Endothelial cell of umbilical vein (primary cell): ENCODE results near the gene TNRC6A. TPM values are rescaled to one million over a fixed set of nuclear protein-coding genes. Genes with fewer than 3 reads are reported as not detected.

ENCODE experiments used
- BruUV-seq: library from RNA; stranded (reverse); fragments of 400-500 nt; replicated peaks from 2 replicates; lab custom pipeline; 2021; lab: Mats Ljungman, UMichigan
- CTCF ChIA-PET: fragments of 300-600, 350-600 bp; sonication (Branson Sonifier 250); formaldehyde crosslinking; loops from one replicate; lab custom pipeline; 2021; ENCODE audit warnings: antibody characterized with exemption, inconsistent platforms; lab: Charles Lee
- POLR2A ChIA-PET: fragments of 300-600, 350-600 bp; sonication (Branson Sonifier 250); formaldehyde crosslinking; loops from one replicate; lab custom pipeline; 2021; ENCODE audit warnings: antibody characterized with exemption, inconsistent platforms; lab: Charles Lee
- DNase-seq: peaks from one replicate; pipeline ENCODE4 v3.0.0-alpha.2; 2011; ENCODE audit warnings: low read depth, low spot score
- FAIRE-seq: peaks from 2 replicates; lab custom pipeline; 2011; peaks lifted over from hg19 to GRCh38; lab: Jason Lieb, UNC
- H2AFZ ChIP-seq: 2 replicates; pipeline ENCODE4 v1.6.0; 2012; ENCODE audit warnings: low read depth, low read length, control low read depth, inconsistent platforms
- H3K27ac ChIP-seq: 2 replicates; pipeline ENCODE4 v1.5.1; 2011; ENCODE audit warnings: low read depth, mild to moderate bottlenecking, control low read depth, low read length, moderate library complexity; ENCODE audit not compliant: insufficient read depth
- H3K27me3 ChIP-seq, 2 experiments: 2 replicates each; pipeline versions ENCODE4 v1.6.0 to v1.6.1; 2011; ENCODE audit warnings: low read length in 2 of 2, mixed read lengths in 1 of 2; ENCODE audit not compliant: control insufficient read depth in 2 of 2, insufficient read depth in 2 of 2
- H3K36me3 ChIP-seq, 2 experiments: 2 replicates in 1 of 2; 3 replicates in 1 of 2; pipeline ENCODE4 v1.5.1; 2011; ENCODE audit warnings: low read length in 2 of 2, mild to moderate bottlenecking in 1 of 2, moderate library complexity in 1 of 2; ENCODE audit not compliant: control insufficient read depth in 2 of 2, insufficient read depth in 2 of 2; ENCODE audit errors: extremely low read depth in 1 of 2
- H3K4me1 ChIP-seq: 3 replicates; pipeline ENCODE4 v1.5.1; 2011; ENCODE audit warnings: mild to moderate bottlenecking, low read length; ENCODE audit not compliant: control insufficient read depth, insufficient read depth; ENCODE audit errors: extremely low read depth
- H3K4me2 ChIP-seq: 2 replicates; pipeline ENCODE4 v1.6.1; 2011; ENCODE audit warnings: low read length, control low read depth, mixed read lengths; ENCODE audit not compliant: insufficient read depth
- H3K4me3 ChIP-seq, 3 experiments: fragments of 200-600 bp in 1 of 3; sonication (generic), shearing (Covaris generic) in 1 of 3; replicated peaks in 1 of 3; 2 replicates each; pipeline ENCODE4 v1.5.1; 2011 to 2016; ENCODE audit warnings: control low read depth in 3 of 3, low read length in 3 of 3, mild to moderate bottlenecking in 2 of 3, inconsistent platforms in 1 of 3, low read depth in 1 of 3, moderate library complexity in 1 of 3; ENCODE audit not compliant: insufficient read depth in 1 of 3
- H3K79me2 ChIP-seq: 2 replicates; pipeline ENCODE4 v1.6.0; 2012; ENCODE audit warnings: low read length, inconsistent platforms; ENCODE audit not compliant: control insufficient read depth, insufficient read depth
- H3K9ac ChIP-seq: replicated peaks from 2 replicates; pipeline ENCODE3; 2011; ENCODE audit warnings: low read length, control low read depth; ENCODE audit not compliant: insufficient read depth; ENCODE audit errors: extremely low read depth
- H3K9me1 ChIP-seq: replicated peaks from 3 replicates; pipeline ENCODE4 v1.6.0; 2011; ENCODE audit warnings: mild to moderate bottlenecking, low read length; ENCODE audit not compliant: control insufficient read depth, insufficient read depth; ENCODE audit errors: extremely low read depth
- H3K9me3 ChIP-seq: replicated peaks from 2 replicates; pipeline ENCODE4 v1.5.1; 2012; ENCODE audit warnings: low read length, inconsistent platforms; ENCODE audit not compliant: control insufficient read depth, insufficient read depth
- H4K20me1 ChIP-seq: replicated peaks from 2 replicates; pipeline ENCODE3; 2011; ENCODE audit warnings: mild to moderate bottlenecking, low read length; ENCODE audit not compliant: control insufficient read depth, insufficient read depth; ENCODE audit errors: extremely low read depth
- CTCF ChIP-seq, 2 donors: IDR thresholded peaks; 1 replicate in 1 of 2; 2 replicates in 1 of 2; pipeline ENCODE4 v1.5.1; 2011; ENCODE audit warnings: low read length in 2 of 2, mild to moderate bottlenecking in 2 of 2, moderate library complexity in 2 of 2, control low read depth in 1 of 2, inconsistent platforms in 1 of 2, low read depth in 1 of 2; ENCODE audit not compliant: insufficient read depth in 1 of 2; ENCODE audit errors: extremely low read depth in 1 of 2
- EZH2 ChIP-seq: IDR thresholded peaks from 2 replicates; pipeline ENCODE4 v1.6.1; 2012; ENCODE audit warnings: borderline replicate concordance, low read depth, mild to moderate bottlenecking, moderate library complexity, low read length, inconsistent platforms; ENCODE audit not compliant: severe bottlenecking
- FOS ChIP-seq: IDR thresholded peaks from 2 replicates; pipeline ENCODE4 v1.6.1; 2011; ENCODE audit warnings: mild to moderate bottlenecking, low read length, moderate library complexity, borderline replicate concordance; ENCODE audit not compliant: insufficient read depth
- GATA2 ChIP-seq: IDR thresholded peaks from 2 replicates; pipeline ENCODE4 v1.7.0; 2011; ENCODE audit warnings: low read depth, mild to moderate bottlenecking, moderate library complexity, mixed read lengths, low read length; ENCODE audit not compliant: insufficient read length, insufficient read depth
- JUN ChIP-seq: IDR thresholded peaks from 2 replicates; pipeline ENCODE4 v1.6.1; 2011; ENCODE audit warnings: borderline replicate concordance, low read depth; ENCODE audit not compliant: insufficient read length, insufficient read depth
- MYC ChIP-seq: IDR thresholded peaks from one replicate; pipeline ENCODE4 v1.6.1; 2011; ENCODE audit warnings: mild to moderate bottlenecking, low read depth, low read length
- POLR2A ChIP-seq: IDR thresholded peaks from 2 replicates; pipeline ENCODE4 v1.6.1; 2012; ENCODE audit warnings: low read depth, mild to moderate bottlenecking, control low read depth, low read length
- POLR2AphosphoS5 ChIP-seq: IDR thresholded peaks from 2 replicates; pipeline ENCODE4 v1.6.1; 2012; ENCODE audit warnings: low read depth, mild to moderate bottlenecking, control low read depth, low read length, moderate library complexity; ENCODE audit not compliant: insufficient read depth
- dilution Hi-C: fragments of 300-500 bp; cut with MboI; formaldehyde crosslinking; loops from one replicate; pipeline ENCODE4 v1.15.0; 2019; ENCODE audit warnings: low sequenced_read_pairs; ENCODE audit not compliant: extremely low pct_ligation_motif_present
- intact Hi-C: fragments of 100-400 bp; cut with micrococcal nuclease; formaldehyde crosslinking; loops from one replicate; pipeline ENCODE4 v1.10.0; 2022
- polyA plus RNA-seq, 4 experiments: library from polyadenylated mRNA; depleted of rRNA in 3 of 4; stranded (reverse) in 3 of 4; unstranded in 1 of 4; fragments of >200 nt; gene quantifications; 2 replicates each; pipeline versions ENCODE4 v1.2.1 to v1.2.3, GENCODE V29; 2011 to 2012; ENCODE audit warnings: missing spikeins in 1 of 4
- total RNA-seq: library from RNA; stranded (reverse); gene quantifications from 2 replicates; pipeline ENCODE4 v1.2.3, GENCODE V29; 2021
- TF ChIP-seq, protein P1 (sequence below): IDR thresholded peaks from 2 replicates; pipeline ENCODE4 v1.6.1; 2011; ENCODE audit not compliant: insufficient read depth, insufficient read length

Gene TNRC6A
- total and polyA plus RNA-seq, 2 donors (not counting 3 experiments of a cell fraction or from before 2014, with no cell fraction given): 39.3 to 74.5 TPM

GRCh38 chr16:24821129-24821528 is 91.7 kb downstream of the TNRC6A start:
- H3K9ac ChIP-seq: no peak overlapping the region
- ChIA-PET POLR2A (no interaction called here), CTCF (interaction anchor here (1.1 to 1.2 kb wide), 2 partner anchors 13 to 31 kb away, joined by 3 read pairs; no protein-coding TSS in a partner anchor)
- H3K4me3 ChIP-seq: no peak overlapping the region
- H3K36me3 ChIP-seq: peaks cover 20 to 44% of the 10 kb centered on the region in 2 experiments
- H2AFZ ChIP-seq: no peak overlapping the region
- FAIRE-seq (no peak), DNase-seq (no peak)
- no peaks in the 10 kb centered on the region for H3K9me3 ChIP-seq
- H3K79me2 ChIP-seq: no peaks in the 10 kb centered on the region
- no peaks in the 10 kb centered on the region for H3K9me1 ChIP-seq
- dilution Hi-C loops: no loop called here
- H3K4me1 ChIP-seq: peaks cover 9% of the 10 kb centered on the region
- no peak overlapping the region for H3K27ac ChIP-seq
- no peak overlapping the region for H3K4me2 ChIP-seq
- no peaks in the 10 kb centered on the region for H3K27me3 ChIP-seq
- no TSS peak for BruUV-seq
- intact Hi-C loops: no loop called here
- H4K20me1 ChIP-seq: no peaks in the 10 kb centered on the region
- no peak for TF ChIP-seq POLR2A
- TF ChIP-seq, protein P1, sequence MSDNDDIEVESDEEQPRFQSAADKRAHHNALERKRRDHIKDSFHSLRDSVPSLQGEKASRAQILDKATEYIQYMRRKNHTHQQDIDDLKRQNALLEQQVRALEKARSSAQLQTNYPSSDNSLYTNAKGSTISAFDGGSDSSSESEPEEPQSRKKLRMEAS: no peak
- no peak for TF ChIP-seq FOS
- TF ChIP-seq POLR2AphosphoS5: no peak
- no peak for TF ChIP-seq MYC
- TF ChIP-seq GATA2: no peak
- TF ChIP-seq EZH2: no peak

DNA sequence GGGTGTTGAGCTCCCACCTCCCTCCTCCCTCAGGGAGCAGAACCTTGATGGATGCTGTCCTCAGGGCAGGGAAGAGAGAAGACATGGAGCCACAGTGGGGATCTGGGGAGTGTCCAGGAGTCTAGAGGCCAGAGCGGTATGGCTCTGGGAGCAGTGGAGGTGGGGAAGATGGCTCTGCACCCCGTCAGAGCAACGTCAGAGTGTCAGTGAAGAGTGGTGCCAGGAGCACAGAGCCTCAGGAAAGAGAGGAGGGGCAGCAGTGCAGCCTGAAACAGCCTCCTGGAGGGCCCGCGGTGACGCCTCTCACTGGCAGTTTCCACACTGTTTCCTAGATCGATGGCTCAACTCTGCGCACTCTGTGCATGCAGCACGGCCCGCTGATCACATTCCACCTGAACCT is 93.1 kb downstream of the TNRC6A start:
- dilution Hi-C loops: no loop called here
- no TSS peak for BruUV-seq
- ChIA-PET POLR2A (no interaction called here), CTCF (interaction anchor here (1.2 kb wide), 1 partner anchor 12 kb away, joined by 3 read pairs; no protein-coding TSS in a partner anchor)
- no peak overlapping the region for H3K4me2 ChIP-seq
- no peak overlapping the region for H2AFZ ChIP-seq
- no peaks in the 10 kb centered on the region for H3K27me3 ChIP-seq
- H3K9ac ChIP-seq: no peak overlapping the region
- H4K20me1 ChIP-seq: no peaks in the 10 kb centered on the region
- H3K4me1 ChIP-seq: peaks cover 7% of the 10 kb centered on the region
- H3K36me3 ChIP-seq: peaks cover 19 to 50% of the 10 kb centered on the region in 2 experiments
- intact Hi-C loops: no loop called here
- no peak for DNase-seq
- no peak overlapping the region for H3K27ac ChIP-seq
- H3K4me3 ChIP-seq: no peak overlapping the region
- no peak for FAIRE-seq
- TF ChIP-seq POLR2A: no peak
- TF ChIP-seq POLR2AphosphoS5: no peak
- no peak for TF ChIP-seq GATA2
- no peak for TF ChIP-seq CTCF (IDR thresholded peaks at IDR 0.05; ENCODE audit: extremely low read depth in 1 of 2, insufficient read depth in 1 of 2, low read depth in 1 of 2, low read length in 2 of 2)
- TF ChIP-seq MYC: no peak
- TF ChIP-seq JUN: no peak
- TF ChIP-seq, protein P1: no peak
- no peaks in the 10 kb centered on the region for H3K79me2 ChIP-seq
- H3K9me1 ChIP-seq: no peaks in the 10 kb centered on the region
- H3K9me3 ChIP-seq: no peaks in the 10 kb centered on the region
